SW480 (cell line): ENCODE results near the gene TTC23L.
"Not testable (repeated sequence)": the region's sequence is repeated elsewhere in the genome, so short reads cannot be mapped to it uniquely, and the experiment has no call there.

Source experiments
- DNase-seq: peaks from one replicate; pipeline ENCODE4 v3.0.0-alpha.2; 2016; ENCODE audit warnings: low spot score

Gene TTC23L, protein sequence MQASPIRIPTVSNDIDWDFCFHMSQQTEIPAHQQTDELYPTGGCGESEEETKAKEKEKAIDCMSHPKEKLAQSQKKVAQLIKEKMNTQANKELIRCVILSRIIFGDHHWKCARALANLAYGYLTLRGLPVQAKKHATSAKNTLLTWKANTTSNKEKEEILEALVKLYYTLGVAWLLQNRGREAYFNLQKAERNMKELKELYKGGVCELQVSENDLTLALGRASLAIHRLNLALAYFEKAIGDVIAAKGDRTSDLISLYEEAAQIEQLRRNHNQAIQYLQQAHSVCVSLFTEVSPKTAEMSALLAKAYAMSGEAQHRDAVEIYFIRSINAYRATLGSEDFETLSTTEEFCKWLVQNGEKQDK

DNA sequence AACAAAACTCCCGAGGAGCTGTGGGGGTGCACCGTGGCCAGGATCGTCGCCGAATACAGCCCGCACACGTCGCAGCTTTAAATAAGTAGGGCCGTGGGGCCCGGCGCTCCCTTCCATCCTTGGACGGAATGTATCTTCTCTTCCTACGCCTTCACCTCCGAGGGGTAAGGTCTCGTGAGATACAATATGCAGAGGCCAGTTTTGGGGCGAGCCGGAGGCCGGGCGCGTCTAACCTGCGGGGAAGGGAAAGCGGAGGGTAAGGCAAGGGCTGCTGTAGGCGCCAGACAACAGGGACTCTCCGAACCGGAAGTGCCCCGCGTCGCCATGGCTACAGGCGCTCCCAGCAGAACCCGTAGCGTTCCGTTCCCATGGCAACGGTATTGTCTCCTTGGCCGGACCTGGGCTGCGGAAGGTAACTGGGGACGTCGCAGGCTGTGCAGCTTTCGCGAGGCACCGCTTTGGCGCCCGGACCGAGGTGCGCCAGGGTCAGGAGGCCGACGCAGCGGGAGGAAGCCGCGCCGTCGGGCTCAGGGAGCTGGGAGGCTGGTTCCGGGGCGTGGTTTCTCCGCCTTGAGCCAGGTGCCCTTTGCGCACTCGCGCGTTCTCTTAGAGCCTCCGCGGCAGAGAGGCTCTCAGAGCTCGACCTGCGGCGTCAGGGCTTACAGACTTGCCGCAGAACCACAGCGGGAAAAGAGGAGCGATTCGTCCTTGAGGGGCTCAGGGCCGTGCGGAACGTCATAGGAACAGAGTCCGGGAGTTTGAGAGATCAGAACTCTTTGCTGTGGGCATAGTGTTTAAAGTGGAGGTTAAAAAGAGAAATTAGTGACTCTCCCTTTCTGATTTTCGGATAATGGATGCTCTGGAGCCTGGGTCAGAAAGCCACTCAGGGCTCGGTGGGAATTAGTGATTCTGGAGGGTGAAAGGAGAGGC, at the start of gene TTC23L:
TTC23L (plus strand) TSS at position 380 of the 930 bp plus-strand sequence. CDS start 1,508 bp downstream, outside the sequence.
- peak; percentile 78 for DNase-seq

DNA sequence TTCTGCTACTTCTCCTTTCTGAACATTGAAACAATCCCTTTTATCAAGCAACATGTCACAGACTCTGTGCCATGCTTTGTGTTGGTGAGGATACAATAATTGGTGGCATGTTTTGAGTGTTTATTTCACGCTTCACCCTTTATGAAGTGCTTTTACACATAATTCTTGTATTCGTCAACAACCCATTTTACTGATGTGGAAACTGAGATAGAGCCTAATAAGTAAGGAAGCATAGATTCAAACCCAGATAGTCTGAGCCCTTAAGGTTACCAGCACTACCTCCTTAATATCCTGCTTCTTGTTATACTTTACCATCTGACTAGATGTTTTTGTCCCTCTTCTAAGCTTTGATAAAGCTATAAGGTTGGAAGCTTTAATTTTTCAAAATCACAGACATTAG, 49.3 kb upstream of the TTC23L start:
- DNase-seq = no peak

DNA sequence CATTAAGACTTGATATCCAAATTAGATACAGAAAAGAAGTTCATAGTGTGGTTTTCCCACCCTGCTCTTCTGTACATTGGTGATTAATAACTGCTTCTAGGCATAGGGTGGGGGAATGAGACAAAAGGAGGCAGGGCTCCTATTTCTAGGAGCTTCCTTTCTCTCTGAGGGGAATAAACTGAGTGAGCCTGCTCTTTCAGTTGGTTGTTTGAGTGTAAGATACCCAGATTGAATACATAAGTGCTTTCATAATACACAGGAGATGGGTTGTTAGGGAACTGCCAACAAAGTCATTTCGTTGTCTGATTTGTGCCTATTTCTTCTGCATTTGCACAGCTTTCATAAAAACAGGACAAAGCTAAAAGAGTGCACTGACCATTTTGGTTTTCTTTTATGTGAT, 48.9 kb upstream of the TTC23L start:
- DNase-seq = no peak

DNA sequence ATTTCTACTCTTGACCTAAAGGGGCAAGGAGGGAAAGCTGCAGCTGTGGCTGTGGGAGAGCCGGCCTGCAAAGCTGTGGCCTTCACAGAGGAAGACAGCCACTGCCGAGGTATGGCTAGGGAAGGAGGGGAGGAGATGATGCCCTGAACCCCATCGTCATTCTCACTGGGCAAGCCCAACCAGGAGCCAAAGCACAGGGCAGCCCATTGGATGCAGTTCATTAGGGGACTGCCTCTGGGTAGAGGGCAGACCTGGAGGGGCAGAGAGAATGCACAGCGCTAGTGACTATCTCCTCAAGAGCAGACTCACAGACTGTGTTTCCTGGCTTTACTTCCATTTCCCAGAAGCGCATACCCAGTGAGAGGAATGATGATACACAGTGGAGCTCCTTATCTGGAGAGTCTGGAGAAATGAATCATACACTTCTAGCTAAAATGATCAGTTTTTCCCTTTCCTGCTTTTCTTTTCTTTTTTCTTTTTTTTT, 47.2 kb upstream of the TTC23L start:
- no peak for DNase-seq

DNA sequence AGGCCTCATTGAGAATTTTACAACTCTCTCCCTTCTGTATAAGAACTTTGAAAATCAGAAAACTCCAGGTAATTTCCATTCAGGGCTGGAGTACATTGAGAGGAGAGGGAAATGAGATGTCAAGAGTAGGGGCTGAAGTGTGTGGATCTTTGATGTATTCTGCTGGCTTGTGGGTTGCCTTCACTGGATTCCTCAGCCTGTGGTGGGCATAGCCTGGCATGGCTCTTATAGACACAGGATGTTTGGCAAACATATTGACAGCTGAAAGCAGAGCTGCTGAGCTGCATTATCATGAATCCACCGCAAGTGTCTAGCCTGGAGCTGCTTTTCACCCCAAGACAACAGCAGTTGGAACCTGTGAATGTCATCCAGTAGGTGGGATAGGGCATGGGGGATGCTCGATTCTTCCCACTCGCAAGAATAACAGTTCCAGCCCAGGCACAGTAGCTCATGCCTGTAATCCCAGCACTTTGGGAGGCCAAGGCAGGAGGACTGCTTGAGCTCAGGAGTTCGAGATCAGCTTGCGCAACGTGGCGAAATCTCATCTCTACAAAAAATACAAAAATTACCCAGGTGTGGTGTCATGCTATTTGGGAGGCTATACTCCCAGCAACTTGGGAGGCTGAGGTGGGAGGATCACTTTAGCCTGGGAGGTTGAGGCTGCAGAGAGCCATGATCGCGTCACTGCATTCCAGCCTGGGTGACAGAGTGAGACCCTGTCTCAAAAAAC, 36.0 kb upstream of the TTC23L start:
- DNase-seq = no peak

DNA sequence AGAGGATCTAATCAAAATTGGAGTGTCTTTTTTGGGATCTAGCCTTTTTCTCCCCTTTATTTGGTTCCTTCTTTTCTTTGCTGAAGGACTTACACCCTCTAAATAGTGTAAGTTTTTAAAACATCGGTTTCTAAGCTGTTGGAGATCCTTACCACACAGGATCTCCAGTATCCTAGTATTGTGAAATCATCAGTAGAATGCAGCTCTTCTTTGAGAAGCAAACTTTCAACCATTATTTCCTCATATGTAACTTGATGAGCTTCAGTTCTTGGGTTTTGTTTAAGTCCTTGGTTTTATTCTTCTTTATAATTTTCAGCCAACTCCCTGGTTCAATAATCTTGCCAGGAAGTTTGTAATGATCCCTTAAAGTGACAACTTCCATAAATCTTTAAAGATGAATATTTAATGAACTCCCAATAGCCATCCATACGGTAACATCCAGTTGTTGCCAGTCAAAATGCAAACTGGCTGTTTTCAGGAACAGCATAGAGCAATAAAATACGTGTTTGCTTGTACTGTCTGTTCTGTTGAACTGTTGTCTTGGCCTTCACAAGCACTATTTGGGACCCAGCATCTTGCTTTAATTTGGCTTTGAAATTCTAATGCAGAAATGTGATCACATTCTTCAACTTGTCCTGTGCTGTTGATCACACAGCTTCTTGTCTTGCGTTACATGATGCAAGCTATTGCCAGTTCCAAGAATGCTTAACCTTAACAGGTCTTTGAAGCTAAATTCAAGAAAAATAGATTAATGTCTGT, 34.8 kb upstream of the TTC23L start:
- DNase-seq = no peak

DNA sequence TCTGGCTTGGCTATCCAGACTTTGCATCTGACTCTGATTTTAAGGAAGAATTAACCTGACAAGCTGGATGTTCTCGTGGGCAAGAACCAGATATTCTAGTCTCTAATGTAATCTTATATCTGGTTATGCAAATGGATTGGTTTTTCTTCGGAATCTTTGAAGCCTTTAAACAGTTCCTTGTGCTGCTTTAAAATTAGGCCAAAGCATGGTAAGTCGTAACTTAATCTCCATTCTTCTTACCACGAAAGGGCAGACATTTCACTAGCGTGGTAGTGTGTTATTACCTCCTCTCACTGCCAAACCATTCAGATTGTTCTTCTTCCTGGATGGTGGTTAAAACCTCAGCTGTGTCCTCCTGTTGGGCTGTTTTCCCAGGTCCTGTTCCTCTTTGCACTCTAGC, 34.1 kb upstream of the TTC23L start:
- DNase-seq = no peak

DNA sequence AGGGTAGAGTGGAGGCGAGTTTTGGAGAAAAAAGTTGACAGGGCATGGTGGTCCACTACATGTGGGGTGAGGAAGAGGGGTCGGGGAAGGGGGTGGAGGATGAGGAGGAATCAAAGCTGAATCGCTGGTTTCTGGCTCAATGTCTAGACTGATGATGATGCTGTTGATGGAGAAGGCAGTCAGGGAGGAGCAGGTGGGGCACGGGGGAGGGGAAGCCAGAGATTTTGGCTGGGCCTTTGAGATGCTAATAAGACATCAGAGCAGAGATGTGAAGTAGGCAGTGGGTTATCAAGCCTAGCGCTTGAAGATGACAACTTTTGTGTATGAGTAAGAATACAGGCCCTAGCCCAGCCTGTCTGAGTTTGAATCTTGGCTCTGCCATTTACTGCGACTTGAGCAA, 32.4 kb upstream of the TTC23L start:
- no peak for DNase-seq

DNA sequence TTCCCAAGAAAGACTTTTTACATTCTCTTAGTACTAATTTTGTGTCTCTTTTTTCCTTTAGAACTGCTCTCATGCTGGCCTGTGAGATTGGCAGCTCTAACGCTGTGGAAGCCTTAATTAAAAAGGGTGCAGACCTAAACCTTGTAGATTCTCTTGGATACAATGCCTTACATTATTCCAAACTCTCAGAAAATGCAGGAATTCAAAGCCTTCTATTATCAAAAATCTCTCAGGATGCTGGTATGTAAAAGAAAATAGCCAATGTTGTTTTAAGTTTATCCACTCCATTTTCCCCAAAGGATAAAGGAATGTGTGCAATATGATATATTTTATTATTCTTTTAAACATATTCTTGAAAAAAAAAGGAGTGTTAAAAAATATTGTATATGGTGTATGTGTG, 27.3 kb upstream of the TTC23L start:
- DNase-seq = no peak

DNA sequence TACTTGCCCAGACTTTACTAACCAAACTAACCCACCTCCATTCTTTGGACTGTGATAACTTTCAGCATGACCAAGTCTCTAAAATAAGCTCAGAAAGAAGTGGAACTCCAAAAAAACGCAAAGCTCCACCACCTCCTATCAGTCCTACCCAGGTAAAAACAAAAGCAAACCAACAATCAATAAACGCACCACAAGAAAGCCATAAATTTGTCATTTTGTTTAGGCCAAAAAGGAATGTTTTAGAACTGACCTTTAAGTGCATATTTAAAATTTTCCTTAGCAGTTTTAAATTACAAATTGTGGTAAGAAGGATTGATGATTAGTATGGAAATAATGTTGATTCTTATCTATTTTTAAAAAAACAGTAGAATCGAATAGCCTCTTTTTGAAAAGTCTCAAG, 25.5 kb upstream of the TTC23L start:
- no peak for DNase-seq

DNA sequence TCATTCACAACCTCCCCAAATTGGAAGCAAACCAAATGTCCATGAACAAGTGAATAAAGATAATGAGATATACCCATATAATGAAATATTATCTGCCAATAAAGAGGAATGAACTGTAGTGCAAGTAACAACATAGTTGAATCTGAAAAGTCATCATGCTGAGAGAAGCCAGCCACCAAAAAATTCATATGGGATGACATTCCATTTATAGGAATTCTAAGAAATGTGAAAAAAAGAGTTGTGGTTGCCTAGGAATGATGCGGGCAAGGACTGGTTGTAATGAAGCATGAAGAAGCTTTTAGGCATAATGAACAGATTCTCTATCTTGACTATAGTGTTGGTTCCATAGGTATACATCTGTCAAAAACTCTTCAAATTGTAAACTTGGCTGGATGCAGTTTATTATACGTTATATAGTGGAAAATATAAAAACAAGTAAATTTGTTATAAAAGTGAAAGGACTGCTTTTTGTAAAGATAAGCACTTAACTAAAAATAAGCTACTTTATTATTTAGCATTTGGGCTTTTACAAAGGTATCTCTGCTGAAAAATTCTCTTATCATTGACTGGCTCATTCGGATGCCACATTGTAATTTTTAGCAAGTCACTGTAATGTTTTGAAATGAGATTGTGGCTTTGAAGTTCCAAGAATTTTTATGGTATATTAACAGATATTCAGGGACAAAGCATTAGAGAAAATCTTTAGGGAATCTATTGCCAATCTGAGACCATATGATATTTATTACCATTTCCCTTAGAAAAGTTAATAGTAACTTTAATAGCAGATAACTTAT, 21.2 kb upstream of the TTC23L start:
- no peak for DNase-seq

DNA sequence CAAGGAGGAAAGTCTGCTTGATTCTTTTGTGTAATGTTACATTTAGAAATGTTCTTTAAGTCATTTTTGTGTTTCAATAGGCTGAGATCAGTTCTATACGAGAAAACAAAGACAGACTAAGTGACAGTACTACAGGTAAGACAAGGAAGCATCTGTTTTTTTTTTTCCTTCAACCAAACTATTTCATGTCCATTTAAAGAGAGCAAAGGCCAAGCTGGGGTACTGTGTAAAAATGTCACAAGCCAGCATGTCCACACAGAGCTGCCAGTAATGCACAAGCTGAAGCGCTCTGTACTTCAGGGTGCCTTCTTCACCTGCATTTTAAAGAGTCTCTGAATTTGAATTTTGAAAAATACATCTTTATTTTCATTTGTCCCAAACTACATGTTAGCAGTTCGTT, 20.2 kb upstream of the TTC23L start:
- no peak for DNase-seq

DNA sequence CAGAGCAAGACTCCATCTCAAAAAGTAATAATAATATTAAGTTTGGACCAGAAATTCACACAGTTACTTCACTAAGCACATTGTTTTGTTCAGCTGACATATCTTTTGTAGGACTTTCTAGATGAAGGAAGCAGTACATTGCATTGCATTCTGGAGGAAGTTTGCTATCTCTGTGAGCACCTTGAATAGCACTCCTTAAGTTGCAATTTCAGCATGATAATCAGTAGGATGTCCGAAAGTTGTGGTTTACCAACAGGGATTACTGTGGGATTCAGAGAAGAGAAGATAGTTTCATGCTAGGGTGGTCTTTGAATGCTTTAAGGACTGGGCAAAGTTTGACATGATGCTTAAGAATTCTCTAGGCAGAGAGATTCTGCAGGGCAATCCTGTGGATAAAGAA, 18.4 kb upstream of the TTC23L start:
- DNase-seq = no peak

DNA sequence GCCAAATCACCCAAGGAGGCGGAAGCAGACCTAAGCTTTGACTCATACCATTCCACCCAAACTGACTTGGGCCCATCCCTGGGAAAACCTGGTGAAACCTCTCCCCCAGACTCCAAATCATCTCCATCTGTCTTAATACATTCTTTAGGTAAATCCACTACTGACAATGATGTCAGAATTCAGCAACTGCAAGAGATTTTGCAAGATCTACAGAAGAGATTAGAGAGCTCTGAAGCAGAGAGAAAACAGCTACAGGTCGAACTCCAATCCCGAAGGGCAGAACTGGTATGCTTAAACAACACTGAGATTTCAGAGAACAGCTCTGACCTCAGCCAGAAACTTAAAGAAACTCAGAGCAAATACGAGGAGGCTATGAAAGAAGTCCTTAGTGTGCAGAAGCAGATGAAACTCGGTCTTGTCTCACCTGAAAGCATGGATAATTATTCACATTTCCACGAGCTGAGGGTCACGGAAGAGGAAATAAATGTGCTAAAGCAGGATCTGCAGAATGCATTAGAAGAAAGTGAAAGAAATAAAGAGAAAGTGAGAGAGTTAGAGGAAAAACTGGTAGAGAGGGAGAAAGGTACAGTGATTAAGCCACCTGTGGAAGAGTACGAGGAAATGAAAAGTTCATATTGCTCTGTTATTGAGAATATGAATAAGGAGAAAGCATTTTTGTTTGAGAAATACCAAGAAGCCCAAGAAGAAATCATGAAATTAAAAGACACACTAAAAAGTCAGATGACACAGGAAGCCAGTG, 15.8 kb upstream of the TTC23L start:
- DNase-seq = no peak

DNA sequence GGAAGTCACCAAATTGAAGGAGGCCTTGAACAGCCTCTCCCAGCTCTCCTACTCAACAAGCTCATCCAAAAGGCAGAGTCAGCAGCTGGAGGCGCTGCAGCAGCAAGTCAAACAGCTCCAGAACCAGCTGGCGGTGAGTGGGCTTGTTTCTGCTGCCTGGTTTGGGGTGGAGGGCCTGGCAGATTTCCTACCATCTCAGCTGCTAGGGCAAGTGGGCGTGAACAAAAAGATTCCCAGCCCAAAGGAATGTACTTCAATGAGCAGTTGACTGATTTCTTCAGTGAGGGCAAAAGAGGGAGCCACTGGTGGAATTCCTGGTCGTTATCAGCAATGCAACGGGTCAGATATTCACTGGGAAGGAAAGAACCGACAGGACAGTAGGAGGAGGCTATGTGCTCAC, 12.6 kb upstream of the TTC23L start:
- DNase-seq = no peak

DNA sequence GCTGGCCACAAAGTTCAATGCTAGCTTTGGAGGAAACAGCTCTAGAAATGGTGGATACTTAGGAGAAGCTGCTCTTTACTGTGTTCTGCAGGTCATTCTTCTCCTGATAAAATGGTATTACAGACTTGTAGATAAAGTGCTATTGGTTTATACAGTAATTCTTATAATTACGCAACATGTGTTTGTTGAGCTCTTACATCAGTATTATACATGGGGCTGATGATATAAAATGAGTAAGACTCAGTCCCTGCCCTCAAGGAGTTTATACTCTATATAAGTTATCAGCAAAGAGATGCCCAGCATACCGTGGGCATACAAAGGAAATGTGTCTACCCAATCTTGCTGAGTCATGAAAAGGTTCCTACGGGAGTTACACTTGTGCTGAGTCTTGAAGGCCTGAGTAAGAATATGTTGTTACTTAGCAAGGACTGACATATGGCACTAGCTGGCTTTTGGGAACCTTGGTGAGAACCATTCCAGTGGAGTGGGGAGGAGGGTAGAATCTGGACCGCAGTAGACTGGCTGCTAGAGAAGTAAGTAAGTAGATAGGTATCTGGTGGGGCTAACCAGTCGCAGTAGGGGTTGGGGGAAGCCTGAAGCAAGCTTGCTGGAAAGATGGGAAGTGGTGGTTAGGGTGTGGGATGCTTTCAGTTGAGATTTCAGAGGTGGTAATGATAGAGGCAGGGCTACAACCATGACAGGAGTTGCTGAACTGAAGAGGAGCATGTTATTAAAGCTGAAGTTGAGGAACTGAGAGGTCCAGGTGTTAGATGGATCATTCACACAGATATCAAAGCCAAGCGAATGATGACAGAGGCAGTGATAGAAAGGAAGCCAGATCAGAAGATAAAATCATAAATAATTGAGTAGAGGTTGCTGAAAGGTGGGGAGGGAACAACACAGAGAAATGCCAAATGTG, 11.1 kb upstream of the TTC23L start:
- DNase-seq = no peak

DNA sequence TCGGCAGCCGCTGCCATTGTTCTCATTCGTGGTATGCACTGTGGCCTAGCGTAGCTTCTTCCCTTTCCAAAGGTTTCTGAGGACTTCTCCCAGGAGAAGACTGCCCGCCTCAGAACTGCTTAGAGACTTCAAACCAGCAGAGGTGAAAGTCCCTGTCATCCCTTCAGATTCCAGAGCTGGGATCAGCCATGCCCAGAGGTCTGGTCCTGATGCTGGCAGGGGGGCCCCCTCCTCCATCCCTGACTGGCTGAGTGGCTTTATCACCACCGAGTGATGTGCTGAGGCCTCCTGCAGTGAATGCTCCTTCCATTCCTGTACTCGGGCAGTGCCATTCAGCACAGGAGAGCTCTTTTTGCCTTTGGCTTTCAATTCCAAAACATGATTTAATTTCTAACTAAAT, 8.1 kb upstream of the TTC23L start:
- not testable (repeated sequence) for DNase-seq

DNA sequence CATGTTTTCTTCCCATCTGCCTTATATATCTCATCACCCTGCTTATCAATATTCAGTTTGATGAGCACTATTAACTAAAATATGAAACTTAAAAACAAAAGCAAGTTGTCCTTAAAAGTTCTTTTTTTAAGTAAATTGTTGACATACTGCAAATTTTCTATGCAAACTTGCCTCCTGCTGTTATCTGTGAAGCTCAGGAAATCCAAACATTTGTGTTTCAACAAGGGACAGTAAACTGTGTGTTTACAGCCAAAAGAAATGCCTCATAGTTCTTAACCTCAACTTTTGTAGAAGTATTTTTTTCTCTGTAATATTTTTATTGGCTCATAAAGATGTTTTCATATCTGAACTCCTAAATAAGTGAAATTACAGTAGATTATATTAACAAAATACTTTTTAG, 7.7 kb upstream of the TTC23L start:
- DNase-seq = no peak

DNA sequence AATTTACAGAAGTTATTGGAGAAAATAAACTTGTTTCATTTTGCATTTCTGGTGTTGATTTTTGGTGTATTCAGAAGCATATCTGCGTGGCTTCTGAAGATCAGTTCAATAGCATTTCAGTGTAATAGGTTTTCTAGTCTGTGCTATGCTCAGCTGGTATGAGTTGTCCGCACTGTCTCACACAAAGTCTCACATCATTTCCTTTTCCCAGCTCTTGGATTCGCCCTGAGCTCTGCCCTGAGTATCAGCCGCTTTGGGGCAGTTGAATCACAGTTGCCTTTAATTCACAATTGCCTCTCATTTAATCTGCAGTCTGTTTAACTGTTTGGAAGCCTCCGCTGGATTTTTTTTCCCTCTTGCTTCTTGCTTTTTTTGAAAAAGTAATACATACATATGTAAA, 6.4 kb upstream of the TTC23L start:
- DNase-seq = no peak
